GM10266 (cell line): ENCODE measurements around the gene BACE1.

ENCODE experiments used
- DNase-seq: peaks from one replicate; pipeline ENCODE4 v3.0.0; 2012; ENCODE audit errors: extremely low spot score
- TF ChIP-seq, protein P1 (sequence below): IDR thresholded peaks from 2 replicates; pipeline ENCODE4 v1.5.1; 2012; ENCODE audit warnings: mild to moderate bottlenecking, low read depth; ENCODE audit not compliant: control insufficient read depth, insufficient read depth; ENCODE audit errors: missing control alignments

BACE1 gene

GRCh38 chr11:117298195-117298594 is 17.9 kb downstream of the BACE1 start:
- DNase-seq: no peak
- TF ChIP-seq, protein P1, sequence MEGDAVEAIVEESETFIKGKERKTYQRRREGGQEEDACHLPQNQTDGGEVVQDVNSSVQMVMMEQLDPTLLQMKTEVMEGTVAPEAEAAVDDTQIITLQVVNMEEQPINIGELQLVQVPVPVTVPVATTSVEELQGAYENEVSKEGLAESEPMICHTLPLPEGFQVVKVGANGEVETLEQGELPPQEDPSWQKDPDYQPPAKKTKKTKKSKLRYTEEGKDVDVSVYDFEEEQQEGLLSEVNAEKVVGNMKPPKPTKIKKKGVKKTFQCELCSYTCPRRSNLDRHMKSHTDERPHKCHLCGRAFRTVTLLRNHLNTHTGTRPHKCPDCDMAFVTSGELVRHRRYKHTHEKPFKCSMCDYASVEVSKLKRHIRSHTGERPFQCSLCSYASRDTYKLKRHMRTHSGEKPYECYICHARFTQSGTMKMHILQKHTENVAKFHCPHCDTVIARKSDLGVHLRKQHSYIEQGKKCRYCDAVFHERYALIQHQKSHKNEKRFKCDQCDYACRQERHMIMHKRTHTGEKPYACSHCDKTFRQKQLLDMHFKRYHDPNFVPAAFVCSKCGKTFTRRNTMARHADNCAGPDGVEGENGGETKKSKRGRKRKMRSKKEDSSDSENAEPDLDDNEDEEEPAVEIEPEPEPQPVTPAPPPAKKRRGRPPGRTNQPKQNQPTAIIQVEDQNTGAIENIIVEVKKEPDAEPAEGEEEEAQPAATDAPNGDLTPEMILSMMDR: no peak

DNA sequence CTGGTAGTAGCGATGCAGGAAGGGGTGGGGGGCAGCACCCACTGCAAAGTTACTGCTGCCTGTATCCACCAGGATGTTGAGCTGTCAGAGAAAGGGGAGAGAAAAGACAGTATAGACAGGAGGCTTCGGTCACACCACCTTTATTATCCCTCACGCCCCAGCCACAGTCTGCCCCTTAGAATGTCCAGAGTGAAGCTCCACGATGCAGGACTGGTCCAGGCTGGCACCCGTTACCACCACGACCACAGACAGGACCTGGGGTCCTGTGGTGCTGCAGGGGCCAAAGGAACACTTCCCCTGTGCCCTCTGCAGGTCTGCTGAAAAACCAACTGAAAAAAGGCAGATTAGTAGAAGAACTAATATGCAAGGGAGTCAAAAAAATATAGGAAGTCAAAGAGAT is 19.2 kb downstream of the BACE1 start:
- TF ChIP-seq, protein P1: no peak
- DNase-seq: no peak

DNA sequence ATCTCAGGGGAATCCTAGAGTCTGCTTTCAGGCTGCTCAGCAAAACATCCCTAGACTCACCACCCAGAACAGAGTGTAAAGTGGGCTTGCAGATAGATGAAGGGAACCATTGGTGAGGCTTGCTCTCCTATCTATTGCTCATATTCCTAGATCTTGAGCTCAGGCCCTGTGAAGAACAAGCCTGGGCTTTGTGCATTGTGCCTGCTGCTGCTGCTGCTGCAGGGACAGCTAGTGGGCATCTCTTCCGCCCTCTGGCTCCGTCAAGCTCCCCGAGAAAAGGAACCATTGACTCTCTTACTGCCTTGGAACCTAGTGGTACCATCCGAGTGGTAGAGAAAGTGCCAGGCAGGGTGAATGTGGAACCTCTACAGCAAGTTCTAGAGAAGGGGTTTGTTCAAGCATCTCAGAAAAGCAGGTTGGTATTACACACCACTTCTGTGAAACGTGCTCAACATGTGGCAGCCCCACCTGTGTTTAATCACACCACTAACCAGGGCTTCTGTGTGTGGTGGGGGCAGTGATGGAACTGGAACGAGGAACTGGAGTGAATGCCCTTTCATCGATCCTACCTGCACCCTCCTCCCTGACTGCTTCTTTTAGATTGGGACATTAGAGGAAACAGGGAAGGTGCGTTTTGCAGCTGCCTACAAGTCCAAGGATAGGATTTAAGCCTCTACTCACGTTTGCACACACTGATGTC is 20.5 kb downstream of the BACE1 start:
- DNase-seq: no peak
- TF ChIP-seq, protein P1: no peak

GRCh38 chr11:117292616-117293015 is 23.4 kb downstream of the BACE1 start:
- TF ChIP-seq, protein P1: no peak
- DNase-seq: no peak

GRCh38 chr11:117290809-117291396 is 25.2 kb downstream of the BACE1 start, which contains the start of gene BACE1-AS:
BACE1-AS (plus strand) TSS chr11:117291346.
- TF ChIP-seq, protein P1: no peak
- DNase-seq: no peak

- no peak for DNase-seq
- TF ChIP-seq, protein P1: no peak
Observed at GRCh38 chr11:117289795-117290194, 26.3 kb downstream of the BACE1 start.

DNA sequence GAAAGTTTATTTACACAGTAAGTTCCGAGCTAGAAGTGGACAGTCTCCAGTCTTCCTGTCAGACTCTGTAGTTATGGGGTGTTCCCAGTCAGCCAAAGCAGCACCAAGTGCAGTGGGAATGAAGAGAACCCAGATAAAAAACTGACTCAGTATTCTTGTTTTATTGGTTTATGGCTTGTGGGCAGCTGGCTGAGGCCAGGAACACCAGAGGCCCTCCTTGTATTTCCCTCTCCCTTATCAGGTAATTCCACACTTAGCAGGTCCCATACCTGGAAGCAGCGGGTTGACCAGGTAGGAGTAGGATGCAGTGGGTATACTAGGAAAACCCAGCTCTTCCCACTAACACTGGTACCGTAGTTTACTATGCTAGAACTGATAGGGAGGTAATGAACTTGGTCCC is 28.4 kb downstream of the BACE1 start:
- DNase-seq: no peak
- TF ChIP-seq, protein P1: no peak
